Keratinocyte (primary cell): ENCODE data around the gene SPATA13. TPM values are rescaled to one million over a fixed set of nuclear protein-coding genes. Genes with fewer than 3 reads are reported as not detected.

Source experiments
- DNase-seq: peaks from one replicate; pipeline ENCODE4 v3.0.0-alpha.2; 2011; ENCODE audit warnings: low read depth, missing footprints, low spot score
- FAIRE-seq: peaks from 2 replicates; lab custom pipeline; 2011; peaks lifted over from hg19 to GRCh38; lab: Jason Lieb, UNC
- H2AFZ ChIP-seq: 2 replicates; pipeline ENCODE4 v1.6.0; 2012; ENCODE audit warnings: low read length, control low read depth, inconsistent platforms; ENCODE audit not compliant: control insufficient read depth
- H3K27ac ChIP-seq: 2 replicates; pipeline ENCODE4 v1.5.1; 2011; ENCODE audit warnings: low read length; ENCODE audit not compliant: control insufficient read depth, insufficient read depth
- H3K27me3 ChIP-seq: 3 replicates; pipeline ENCODE4 v1.6.0; 2011; ENCODE audit warnings: low read length; ENCODE audit not compliant: control insufficient read depth, insufficient read depth; ENCODE audit errors: extremely low read depth
- H3K36me3 ChIP-seq, 2 experiments: 2 replicates in 1 of 2; 3 replicates in 1 of 2; pipeline ENCODE4 v1.5.1; 2011; ENCODE audit warnings: low read length in 2 of 2, mild to moderate bottlenecking in 1 of 2; ENCODE audit not compliant: control insufficient read depth in 2 of 2, insufficient read depth in 2 of 2; ENCODE audit errors: extremely low read depth in 1 of 2
- H3K4me1 ChIP-seq: 3 replicates; pipeline ENCODE4 v1.5.1; 2011; ENCODE audit warnings: low read length; ENCODE audit not compliant: control insufficient read depth, insufficient read depth; ENCODE audit errors: extremely low read depth
- H3K4me2 ChIP-seq: 3 replicates; pipeline ENCODE4 v1.6.0; 2011; ENCODE audit warnings: low read depth, low read length; ENCODE audit not compliant: control insufficient read depth, insufficient read depth; ENCODE audit errors: extremely low read depth
- H3K4me3 ChIP-seq, 3 experiments: fragments of 200-600 bp in 1 of 3; sonication (generic) in 1 of 3; 2 replicates in 2 of 3; 3 replicates in 1 of 3; pipeline ENCODE4 v1.5.1; 2011 to 2016; ENCODE audit warnings: low read length in 3 of 3, mild to moderate bottlenecking in 3 of 3, control low read depth in 2 of 3, inconsistent platforms in 1 of 3, low read depth in 1 of 3, mixed read lengths in 1 of 3, mixed run types in 1 of 3, moderate library complexity in 1 of 3; ENCODE audit not compliant: control insufficient read depth in 2 of 3, insufficient read depth in 2 of 3; ENCODE audit errors: extremely low read depth in 1 of 3
- H3K79me2 ChIP-seq: 2 replicates; pipeline ENCODE4 v1.6.0; 2012; ENCODE audit warnings: low read length; ENCODE audit not compliant: control insufficient read depth, insufficient read depth
- H3K9ac ChIP-seq: 3 replicates; pipeline ENCODE4 v1.6.0; 2011; ENCODE audit warnings: low read length; ENCODE audit not compliant: control insufficient read depth, insufficient read depth; ENCODE audit errors: extremely low read depth
- H3K9me1 ChIP-seq: 3 replicates; pipeline ENCODE4 v1.6.0; 2011; ENCODE audit warnings: low read length; ENCODE audit not compliant: control insufficient read depth, insufficient read depth; ENCODE audit errors: extremely low read depth
- H3K9me3 ChIP-seq: 2 replicates; pipeline ENCODE4 v1.5.1; 2012; ENCODE audit warnings: low read depth, low read length; ENCODE audit not compliant: control insufficient read depth
- H4K20me1 ChIP-seq: 3 replicates; pipeline ENCODE4 v1.6.0; 2011; ENCODE audit warnings: low read length; ENCODE audit not compliant: control insufficient read depth, insufficient read depth; ENCODE audit errors: extremely low read depth
- EZH2 ChIP-seq: IDR thresholded peaks from one replicate; pipeline ENCODE4 v1.6.1; 2012; ENCODE audit warnings: inconsistent platforms, mild to moderate bottlenecking, low read length, moderate library complexity
- dilution Hi-C: fragments of 300-500 bp; cut with MboI; formaldehyde crosslinking; loops from one replicate; pipeline ENCODE4 v1.7.0; 2020; ENCODE audit warnings: low sequenced_read_pairs; ENCODE audit not compliant: extremely low pct_ligation_motif_present
- polyA plus RNA-seq, 5 experiments: library from polyadenylated mRNA; depleted of rRNA in 3 of 5; stranded (reverse) in 3 of 5; stranded (forward) in 1 of 5; unstranded in 1 of 5; fragments of >200 nt; gene quantifications; 1 replicate in 1 of 5; 2 replicates in 3 of 5; 3 replicates in 1 of 5; pipeline versions ENCODE4 v1.2.1 to v1.2.3, GENCODE V29; 2011 to 2012; ENCODE audit warnings: missing spikeins in 2 of 5, low read depth in 1 of 5, low replicate concordance in 1 of 5
- TF ChIP-seq, protein P1 (sequence below), 3 experiments: IDR thresholded peaks in 1 of 3; conservative IDR thresholded peaks in 1 of 3; optimal IDR thresholded peaks in 1 of 3; 2 replicates in 2 of 3; 3 replicates in 1 of 3; pipeline versions ENCODE3 to v1.5.1; 2011; ENCODE audit warnings: low read length in 3 of 3, mild to moderate bottlenecking in 3 of 3, moderate library complexity in 2 of 3, control low read depth in 1 of 3, inconsistent platforms in 1 of 3; ENCODE audit not compliant: insufficient read depth in 2 of 3; ENCODE audit errors: extremely low read depth in 1 of 3

SPATA13 gene
- polyA plus RNA-seq, 1 donor (not counting 4 experiments of a cell fraction or from before 2014, with no cell fraction given): 1.2 TPM

DNA sequence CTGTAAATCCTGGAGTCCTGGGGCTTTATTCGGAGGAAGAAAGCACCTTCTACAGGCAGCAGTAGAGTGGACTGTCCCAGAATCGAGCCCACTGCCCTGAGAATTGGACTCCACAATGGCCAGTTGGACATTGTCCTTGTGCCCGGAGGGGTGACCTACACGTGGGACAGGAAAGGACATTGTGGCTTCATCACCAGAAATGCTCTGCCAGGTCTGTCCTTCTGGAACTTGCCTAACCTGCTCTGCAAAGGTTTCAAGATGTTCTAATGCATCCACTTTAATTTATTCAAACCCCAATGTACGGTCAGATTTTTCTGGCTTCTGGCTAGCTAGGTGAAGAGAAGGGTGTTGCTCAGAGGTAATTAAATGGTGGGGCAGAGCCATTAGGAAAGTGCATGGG, 32.4 kb upstream of the SPATA13 start:
- TF ChIP-seq, protein P1, sequence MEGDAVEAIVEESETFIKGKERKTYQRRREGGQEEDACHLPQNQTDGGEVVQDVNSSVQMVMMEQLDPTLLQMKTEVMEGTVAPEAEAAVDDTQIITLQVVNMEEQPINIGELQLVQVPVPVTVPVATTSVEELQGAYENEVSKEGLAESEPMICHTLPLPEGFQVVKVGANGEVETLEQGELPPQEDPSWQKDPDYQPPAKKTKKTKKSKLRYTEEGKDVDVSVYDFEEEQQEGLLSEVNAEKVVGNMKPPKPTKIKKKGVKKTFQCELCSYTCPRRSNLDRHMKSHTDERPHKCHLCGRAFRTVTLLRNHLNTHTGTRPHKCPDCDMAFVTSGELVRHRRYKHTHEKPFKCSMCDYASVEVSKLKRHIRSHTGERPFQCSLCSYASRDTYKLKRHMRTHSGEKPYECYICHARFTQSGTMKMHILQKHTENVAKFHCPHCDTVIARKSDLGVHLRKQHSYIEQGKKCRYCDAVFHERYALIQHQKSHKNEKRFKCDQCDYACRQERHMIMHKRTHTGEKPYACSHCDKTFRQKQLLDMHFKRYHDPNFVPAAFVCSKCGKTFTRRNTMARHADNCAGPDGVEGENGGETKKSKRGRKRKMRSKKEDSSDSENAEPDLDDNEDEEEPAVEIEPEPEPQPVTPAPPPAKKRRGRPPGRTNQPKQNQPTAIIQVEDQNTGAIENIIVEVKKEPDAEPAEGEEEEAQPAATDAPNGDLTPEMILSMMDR (optimal IDR thresholded peaks at IDR 0.05 in 1 of 3, IDR thresholded peaks at IDR 0.05 in 1 of 3, conservative IDR thresholded peaks at IDR 0.05 in 1 of 3; ENCODE audit: extremely low read depth in 1 of 3, insufficient read depth in 2 of 3, low read length in 3 of 3): no peak
- no peak for TF ChIP-seq EZH2
- Histone ChIP-seq H3K27me3 (peaks cover 7% of the 10 kb centered on the region), H3K79me2 (no peaks in the 10 kb centered on the region), H3K4me3 (no peak overlapping the region), H3K27ac (no peak overlapping the region), H3K9me1 (no peaks in the 10 kb centered on the region), H2AFZ (no peak overlapping the region), H3K4me2 (no peak overlapping the region), H3K4me1 (no peaks in the 10 kb centered on the region), H3K9me3 (no peaks in the 10 kb centered on the region), H3K9ac (no peak overlapping the region), H4K20me1 (peaks cover 2% of the 10 kb centered on the region), H3K36me3 (no peaks in the 10 kb centered on the region)
- FAIRE-seq (no peak), DNase-seq (no peak)
- dilution Hi-C loops: no loop called here

DNA sequence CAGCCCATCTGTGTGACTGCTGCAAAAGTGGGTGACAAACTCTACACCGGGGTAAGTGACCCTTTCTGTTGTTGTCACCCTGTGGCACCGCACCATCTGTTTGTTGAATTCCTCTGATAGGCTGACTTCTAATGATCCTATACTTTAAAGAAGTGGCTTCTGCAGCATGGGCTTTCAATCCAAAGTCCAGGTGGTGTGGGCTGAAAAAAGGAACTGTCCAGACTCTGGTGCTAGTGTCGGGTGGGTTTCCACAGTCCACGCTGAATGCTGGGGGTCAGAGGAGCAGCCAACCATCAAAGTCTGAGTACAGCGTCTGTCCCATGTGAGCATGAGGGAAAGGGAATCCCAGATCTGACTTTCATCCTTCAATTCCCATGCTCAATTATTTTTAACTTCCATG, 31.6 kb upstream of the SPATA13 start:
- H3K27ac ChIP-seq: no peak overlapping the region

More for the DNA sequence above, 31.6 kb upstream of the SPATA13 start:
- TF ChIP-seq, protein P1 (optimal IDR thresholded peaks at IDR 0.05 in 1 of 3, IDR thresholded peaks at IDR 0.05 in 1 of 3, conservative IDR thresholded peaks at IDR 0.05 in 1 of 3; ENCODE audit: extremely low read depth in 1 of 3, insufficient read depth in 2 of 3, low read length in 3 of 3): no peak
- no peak for TF ChIP-seq EZH2
- Histone ChIP-seq H3K36me3 (no peaks in the 10 kb centered on the region), H3K79me2 (no peaks in the 10 kb centered on the region), H3K4me2 (no peak overlapping the region), H3K27me3 (peaks cover 4% of the 10 kb centered on the region), H2AFZ (no peak overlapping the region), H3K4me3 (no peak overlapping the region), H4K20me1 (peaks cover 2% of the 10 kb centered on the region), H3K9ac (no peak overlapping the region), H3K9me3 (no peaks in the 10 kb centered on the region), H3K9me1 (no peaks in the 10 kb centered on the region), H3K4me1 (no peaks in the 10 kb centered on the region)
- FAIRE-seq: no peak
- DNase-seq: no peak
- dilution Hi-C loops: no loop called here
